DOHH2 (cell line): ENCODE results near the gene NCAPG2.

Experiments used
- H3F3A ChIP-seq: fragments of 200-600 bp; sonication (generic), shearing (Covaris generic); 2 replicates; pipeline ENCODE4 v1.6.0; 2016; ENCODE audit warnings: antibody characterized with exemption, mild to moderate bottlenecking; ENCODE audit not compliant: control insufficient read depth, insufficient read depth
- H3K27ac ChIP-seq: fragments of 200-600 bp; sonication (generic); 2 replicates; pipeline ENCODE4 v1.5.1; 2014; ENCODE audit warnings: low read depth, mild to moderate bottlenecking, low read length, moderate library complexity
- H3K27me3 ChIP-seq: fragments of 200-600 bp; sonication (generic); 2 replicates; pipeline ENCODE4 v1.6.1; 2014; ENCODE audit warnings: mild to moderate bottlenecking, low read length, mixed read lengths; ENCODE audit not compliant: control insufficient read depth
- H3K36me3 ChIP-seq: fragments of 200-600 bp; sonication (generic); 2 replicates; pipeline ENCODE4 v1.6.1; 2014; ENCODE audit warnings: mild to moderate bottlenecking, low read length, moderate library complexity, mixed read lengths; ENCODE audit not compliant: control insufficient read depth
- H3K4me1 ChIP-seq: fragments of 200-600 bp; sonication (generic); 2 replicates; pipeline ENCODE4 v1.6.1; 2014; ENCODE audit warnings: mild to moderate bottlenecking, low read length, mixed read lengths; ENCODE audit not compliant: control insufficient read depth
- H3K4me2 ChIP-seq: fragments of 200-600 bp; sonication (generic); 2 replicates; pipeline ENCODE4 v1.6.0; 2014; ENCODE audit warnings: mild to moderate bottlenecking, low read length, moderate library complexity
- H3K4me3 ChIP-seq: fragments of 200-600 bp; sonication (generic); 2 replicates; pipeline ENCODE4 v1.5.1; 2014; ENCODE audit warnings: mild to moderate bottlenecking, low read length, mixed read lengths
- H3K79me2 ChIP-seq: fragments of 200-600 bp; sonication (generic); 2 replicates; pipeline ENCODE4 v1.6.1; 2014; ENCODE audit warnings: mild to moderate bottlenecking, low read length, mixed read lengths; ENCODE audit not compliant: control insufficient read depth
- H3K9me2 ChIP-seq: fragments of 200-600 bp; sonication (generic); replicated peaks from 2 replicates; pipeline ENCODE4 v1.6.1; 2014; ENCODE audit warnings: mild to moderate bottlenecking, low read length, mixed read lengths; ENCODE audit not compliant: control insufficient read depth
- H3K9me3 ChIP-seq: fragments of 200-600 bp; sonication (generic); 2 replicates; pipeline ENCODE4 v1.6.1; 2014; ENCODE audit warnings: antibody characterized with exemption, low read length, mixed read lengths; ENCODE audit not compliant: control insufficient read depth, insufficient read depth
- H4K20me1 ChIP-seq: fragments of 200-600 bp; sonication (generic); 2 replicates; pipeline ENCODE4 v1.6.0; 2014; ENCODE audit warnings: low read depth, mild to moderate bottlenecking, antibody characterized with exemption, low read length, moderate library complexity; ENCODE audit not compliant: control insufficient read depth, insufficient read depth
- CTCF ChIP-seq: fragments of 200-600 bp; sonication (generic); IDR thresholded peaks from one replicate; pipeline ENCODE4 v1.5.1; 2014; ENCODE audit warnings: antibody characterized with exemption, mild to moderate bottlenecking, low read depth, low read length; ENCODE audit not compliant: poor library complexity, severe bottlenecking
- EZH2phosphoT487 ChIP-seq: fragments of 200-600 bp; sonication (generic); IDR thresholded peaks from 2 replicates; pipeline ENCODE4 v1.6.1; 2017; ENCODE audit warnings: borderline replicate concordance, mild to moderate bottlenecking, antibody characterized with exemption, low read length, moderate library complexity, mixed read lengths

The NCAPG2 gene

GRCh38 chr7:158590181-158590530 lies 114.4 kb downstream of the NCAPG2 start:
- Histone ChIP-seq H3K9me2 (no peaks in the 10 kb centered on the region), H3K9me3 (peaks cover 21% of the 10 kb centered on the region; the same call in 1 of the 2 replicates), H3K4me1 (no peaks in the 10 kb centered on the region), H3K4me3 (no peak overlapping the region), H3K36me3 (no peaks in the 10 kb centered on the region), H3K4me2 (no peak overlapping the region), H3K79me2 (no peaks in the 10 kb centered on the region), H3F3A (no peaks in the 10 kb centered on the region), H3K27me3 (no peaks in the 10 kb centered on the region), H4K20me1 (no peaks in the 10 kb centered on the region), H3K27ac (no peak overlapping the region)
- no peak for TF ChIP-seq CTCF
- no peak for TF ChIP-seq EZH2phosphoT487

GRCh38 chr7:158589653-158590052 lies 115.0 kb downstream of the NCAPG2 start:
- no peaks in the 10 kb centered on the region for H4K20me1 ChIP-seq
- H3K4me2 ChIP-seq, result no peak overlapping the region
- no peak for TF ChIP-seq EZH2phosphoT487
- TF ChIP-seq CTCF, result no peak
- H3K9me2 ChIP-seq, result no peaks in the 10 kb centered on the region
- H3K4me3 ChIP-seq, result no peak overlapping the region
- no peaks in the 10 kb centered on the region for H3K36me3 ChIP-seq
- no peaks in the 10 kb centered on the region for H3F3A ChIP-seq
- no peaks in the 10 kb centered on the region for H3K27me3 ChIP-seq
- no peaks in the 10 kb centered on the region for H3K79me2 ChIP-seq
- peaks cover 21% of the 10 kb centered on the region; the same call in 1 of the 2 replicates for H3K9me3 ChIP-seq
- no peak overlapping the region for H3K27ac ChIP-seq
- no peaks in the 10 kb centered on the region for H3K4me1 ChIP-seq

- H4K20me1 ChIP-seq, result no peaks in the 10 kb centered on the region
- no peaks in the 10 kb centered on the region for H3K79me2 ChIP-seq
- no peaks in the 10 kb centered on the region for H3K36me3 ChIP-seq
- peaks cover 15% of the 10 kb centered on the region; the same call in 1 of the 2 replicates for H3K9me3 ChIP-seq
- no peak for TF ChIP-seq EZH2phosphoT487
- no peak for TF ChIP-seq CTCF
- no peaks in the 10 kb centered on the region for H3K9me2 ChIP-seq
- H3K4me3 ChIP-seq, result no peak overlapping the region
- no peaks in the 10 kb centered on the region for H3F3A ChIP-seq
- H3K27me3 ChIP-seq, result no peaks in the 10 kb centered on the region
- H3K27ac ChIP-seq, result no peak overlapping the region
- no peaks in the 10 kb centered on the region for H3K4me1 ChIP-seq
- no peak overlapping the region for H3K4me2 ChIP-seq
Observed at GRCh38 chr7:158588878-158589442, 115.6 kb downstream of the NCAPG2 start.
